ENCODE results near the gene KIAA1614. TPM values are rescaled to one million over a fixed set of nuclear protein-coding genes. Genes with fewer than 3 reads are reported as not detected.

The KIAA1614 gene
- total RNA-seq, 1 donor from 2014 or later: 3.1 TPM

Other genes with a start within 250 kb of the KIAA1614 start
- gene STX6, start 110.0 kb downstream of the KIAA1614 start, total RNA-seq: 16.6 TPM
- gene MR1, start 121.1 kb downstream of the KIAA1614 start, total RNA-seq: 14.2 TPM
- 9.9 TPM for gene IER5, start 175.8 kb downstream of the KIAA1614 start, total RNA-seq